ENCODE results near the gene BUD23. TPM values are rescaled to one million over a fixed set of nuclear protein-coding genes. Genes with fewer than 3 reads are reported as not detected.
A peak's percentile ranks its signal among the peaks of the same experiment; 100 is the strongest.
"Not testable (repeated sequence)": the region's sequence is repeated elsewhere in the genome, so short reads cannot be mapped to it uniquely, and the experiment has no call there.

Gene BUD23
- total and polyA plus RNA-seq, 4 donors = 19.1 to 52.6 (median 37.8) TPM

GRCh38 chr7:73650524-73650923, 32.9 kb upstream of the BUD23 start:
- no peak for DNase-seq (ENCODE audit: low spot score)
- Histone ChIP-seq H3K27ac (ENCODE audit: low read depth in 1 of 2, low read length in 2 of 2) (no peak overlapping the region), H3K36me3 (ENCODE audit: control insufficient read depth in 4 of 4, insufficient read depth in 3 of 4, low read depth in 1 of 4, low read length in 3 of 4) (no peaks in the 10 kb centered on the region), H3K9ac (ENCODE audit: low read depth in 1 of 2, low read length in 2 of 2) (no peak overlapping the region), H3K4me1 (ENCODE audit: control insufficient read depth in 4 of 4, insufficient read depth in 4 of 4, low read length in 3 of 4) (peaks cover 2 to 30% (median 22%) of the 10 kb centered on the region in 4 donors), H3K4me3 (ENCODE audit: low read depth in 1 of 3, low read length in 3 of 3) (no peak overlapping the region), H3K27me3 (ENCODE audit: control insufficient read depth in 4 of 4, insufficient read depth in 4 of 4, low read length in 3 of 4) (no peaks in the 10 kb centered on the region), H3K9me3 (ENCODE audit: control insufficient read depth in 4 of 4, low read length in 3 of 4) (no peaks in the 10 kb centered on the region)
- TF ChIP-seq, protein P1, sequence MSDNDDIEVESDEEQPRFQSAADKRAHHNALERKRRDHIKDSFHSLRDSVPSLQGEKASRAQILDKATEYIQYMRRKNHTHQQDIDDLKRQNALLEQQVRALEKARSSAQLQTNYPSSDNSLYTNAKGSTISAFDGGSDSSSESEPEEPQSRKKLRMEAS (IDR thresholded peaks at IDR 0.05) = no peak
- TF ChIP-seq RXRA (IDR thresholded peaks at IDR 0.05) (no peak), RAD21 (IDR thresholded peaks at IDR 0.05) (no peak), FOXA2 (IDR thresholded peaks at IDR 0.05) (no peak), EGR1 (IDR thresholded peaks at IDR 0.05; ENCODE audit: low read depth in 2 of 2) (no peak), FOXA1 (IDR thresholded peaks at IDR 0.05) (no peak), CTCF (IDR thresholded peaks at IDR 0.05; ENCODE audit: low read depth, low read length, missing input control) (no peak), YY1 (IDR thresholded peaks at IDR 0.05) (no peak), SP1 (IDR thresholded peaks at IDR 0.05) (no peak), JUND (IDR thresholded peaks at IDR 0.05) (no peak), HNF4A (conservative IDR thresholded peaks at IDR 0.05) (no peak), TAF1 (conservative IDR thresholded peaks at IDR 0.05) (no peak), GABPA (IDR thresholded peaks at IDR 0.05 in 1 of 2, conservative IDR thresholded peaks at IDR 0.05 in 1 of 2) (no peak)
- TF ChIP-seq, protein P2, sequence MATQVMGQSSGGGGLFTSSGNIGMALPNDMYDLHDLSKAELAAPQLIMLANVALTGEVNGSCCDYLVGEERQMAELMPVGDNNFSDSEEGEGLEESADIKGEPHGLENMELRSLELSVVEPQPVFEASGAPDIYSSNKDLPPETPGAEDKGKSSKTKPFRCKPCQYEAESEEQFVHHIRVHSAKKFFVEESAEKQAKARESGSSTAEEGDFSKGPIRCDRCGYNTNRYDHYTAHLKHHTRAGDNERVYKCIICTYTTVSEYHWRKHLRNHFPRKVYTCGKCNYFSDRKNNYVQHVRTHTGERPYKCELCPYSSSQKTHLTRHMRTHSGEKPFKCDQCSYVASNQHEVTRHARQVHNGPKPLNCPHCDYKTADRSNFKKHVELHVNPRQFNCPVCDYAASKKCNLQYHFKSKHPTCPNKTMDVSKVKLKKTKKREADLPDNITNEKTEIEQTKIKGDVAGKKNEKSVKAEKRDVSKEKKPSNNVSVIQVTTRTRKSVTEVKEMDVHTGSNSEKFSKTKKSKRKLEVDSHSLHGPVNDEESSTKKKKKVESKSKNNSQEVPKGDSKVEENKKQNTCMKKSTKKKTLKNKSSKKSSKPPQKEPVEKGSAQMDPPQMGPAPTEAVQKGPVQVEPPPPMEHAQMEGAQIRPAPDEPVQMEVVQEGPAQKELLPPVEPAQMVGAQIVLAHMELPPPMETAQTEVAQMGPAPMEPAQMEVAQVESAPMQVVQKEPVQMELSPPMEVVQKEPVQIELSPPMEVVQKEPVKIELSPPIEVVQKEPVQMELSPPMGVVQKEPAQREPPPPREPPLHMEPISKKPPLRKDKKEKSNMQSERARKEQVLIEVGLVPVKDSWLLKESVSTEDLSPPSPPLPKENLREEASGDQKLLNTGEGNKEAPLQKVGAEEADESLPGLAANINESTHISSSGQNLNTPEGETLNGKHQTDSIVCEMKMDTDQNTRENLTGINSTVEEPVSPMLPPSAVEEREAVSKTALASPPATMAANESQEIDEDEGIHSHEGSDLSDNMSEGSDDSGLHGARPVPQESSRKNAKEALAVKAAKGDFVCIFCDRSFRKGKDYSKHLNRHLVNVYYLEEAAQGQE (IDR thresholded peaks at IDR 0.05) = no peak
- TF ChIP-seq, protein P3, sequence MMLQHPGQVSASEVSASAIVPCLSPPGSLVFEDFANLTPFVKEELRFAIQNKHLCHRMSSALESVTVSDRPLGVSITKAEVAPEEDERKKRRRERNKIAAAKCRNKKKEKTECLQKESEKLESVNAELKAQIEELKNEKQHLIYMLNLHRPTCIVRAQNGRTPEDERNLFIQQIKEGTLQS (IDR thresholded peaks at IDR 0.05) = no peak
- 69% methylated on average over 5 of the region's 5 CpGs for WGBS

DNA sequence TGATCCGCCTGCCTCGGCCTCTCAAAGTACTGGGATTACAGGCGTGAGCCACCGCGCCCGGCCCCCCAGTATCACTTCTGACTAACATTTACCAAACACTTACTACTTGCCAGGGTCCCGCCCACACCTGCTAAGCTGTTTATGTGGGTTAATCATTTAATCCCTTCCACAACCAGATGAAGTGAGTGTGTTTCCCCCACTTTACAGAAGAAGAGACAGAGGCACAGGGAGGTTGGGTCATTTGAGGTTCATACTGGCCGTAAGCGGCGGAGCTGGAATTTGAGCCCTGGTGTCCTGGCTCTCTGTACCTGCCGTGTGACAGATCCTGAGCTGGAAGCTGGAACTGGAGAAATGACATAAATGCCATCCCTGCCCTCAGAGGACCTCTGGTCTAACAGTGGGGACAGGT, 30.9 kb upstream of the BUD23 start:
- Histone ChIP-seq H3K9me3 (ENCODE audit: control insufficient read depth in 4 of 4, low read length in 3 of 4) (no peaks in the 10 kb centered on the region), H3K4me3 (ENCODE audit: low read depth in 1 of 3, low read length in 3 of 3) (no peak overlapping the region), H3K27me3 (ENCODE audit: control insufficient read depth in 4 of 4, insufficient read depth in 4 of 4, low read length in 3 of 4) (no peaks in the 10 kb centered on the region), H3K9ac (ENCODE audit: low read depth in 1 of 2, low read length in 2 of 2) (no peak overlapping the region), H3K4me1 (ENCODE audit: control insufficient read depth in 4 of 4, insufficient read depth in 4 of 4, low read length in 3 of 4) (peaks cover 0 to 10% (median 5%) of the 10 kb centered on the region in 4 donors), H3K36me3 (ENCODE audit: control insufficient read depth in 4 of 4, insufficient read depth in 3 of 4, low read depth in 1 of 4, low read length in 3 of 4) (no peaks in the 10 kb centered on the region), H3K27ac (ENCODE audit: low read depth in 1 of 2, low read length in 2 of 2) (peak overlapping the region in 1 of 2 donors; percentile 3)
- DNase-seq (ENCODE audit: low spot score) = no peak
- TF ChIP-seq JUND (IDR thresholded peaks at IDR 0.05) (no peak), RAD21 (IDR thresholded peaks at IDR 0.05) (peak in 1 of 2 donors; percentile 30), RXRA (IDR thresholded peaks at IDR 0.05) (peak; percentile 38 to 90), GABPA (IDR thresholded peaks at IDR 0.05 in 1 of 2, conservative IDR thresholded peaks at IDR 0.05 in 1 of 2) (no peak), HNF4G (IDR thresholded peaks at IDR 0.05) (no peak), NR2F2 (IDR thresholded peaks at IDR 0.05) (no peak), HNF4A (conservative IDR thresholded peaks at IDR 0.05) (peak; percentile 43 to 80), EGR1 (IDR thresholded peaks at IDR 0.05; ENCODE audit: low read depth in 2 of 2) (no peak), FOXA2 (IDR thresholded peaks at IDR 0.05) (no peak), SP1 (IDR thresholded peaks at IDR 0.05) (peak; percentile 79)
- TF ChIP-seq, protein P1 (IDR thresholded peaks at IDR 0.05) = no peak
- TF ChIP-seq, protein P3 (IDR thresholded peaks at IDR 0.05) = no peak
- TF ChIP-seq, protein P4, sequence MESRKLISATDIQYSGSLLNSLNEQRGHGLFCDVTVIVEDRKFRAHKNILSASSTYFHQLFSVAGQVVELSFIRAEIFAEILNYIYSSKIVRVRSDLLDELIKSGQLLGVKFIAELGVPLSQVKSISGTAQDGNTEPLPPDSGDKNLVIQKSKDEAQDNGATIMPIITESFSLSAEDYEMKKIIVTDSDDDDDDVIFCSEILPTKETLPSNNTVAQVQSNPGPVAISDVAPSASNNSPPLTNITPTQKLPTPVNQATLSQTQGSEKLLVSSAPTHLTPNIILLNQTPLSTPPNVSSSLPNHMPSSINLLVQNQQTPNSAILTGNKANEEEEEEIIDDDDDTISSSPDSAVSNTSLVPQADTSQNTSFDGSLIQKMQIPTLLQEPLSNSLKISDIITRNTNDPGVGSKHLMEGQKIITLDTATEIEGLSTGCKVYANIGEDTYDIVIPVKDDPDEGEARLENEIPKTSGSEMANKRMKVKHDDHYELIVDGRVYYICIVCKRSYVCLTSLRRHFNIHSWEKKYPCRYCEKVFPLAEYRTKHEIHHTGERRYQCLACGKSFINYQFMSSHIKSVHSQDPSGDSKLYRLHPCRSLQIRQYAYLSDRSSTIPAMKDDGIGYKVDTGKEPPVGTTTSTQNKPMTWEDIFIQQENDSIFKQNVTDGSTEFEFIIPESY (IDR thresholded peaks at IDR 0.05) = no peak
- WGBS = 69% methylated on average over 11 of the region's 11 CpGs

DNA sequence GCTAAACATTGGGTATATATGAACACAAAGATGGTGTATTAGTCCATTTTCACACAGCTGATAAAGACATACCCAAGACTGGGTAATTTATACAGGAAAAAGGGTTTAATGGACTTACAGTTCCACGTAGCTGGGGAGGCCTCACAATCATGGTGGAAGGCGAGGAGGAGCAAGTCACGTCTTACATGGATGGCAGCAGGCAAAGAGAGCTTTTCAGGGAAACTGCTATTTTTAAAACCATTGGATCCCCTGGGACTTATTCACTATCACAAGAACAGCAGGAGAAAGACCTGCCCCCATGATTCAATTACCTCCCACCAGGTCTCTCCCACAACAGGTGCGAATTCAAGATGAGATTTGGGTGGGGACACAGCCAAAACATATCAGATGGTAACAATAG, 28.1 kb upstream of the BUD23 start:
- not testable (repeated sequence) for H3K36me3 ChIP-seq (ENCODE audit: control insufficient read depth in 4 of 4, insufficient read depth in 3 of 4, low read depth in 1 of 4, low read length in 3 of 4); DNase-seq (ENCODE audit: low spot score); H3K9ac ChIP-seq (ENCODE audit: low read depth in 1 of 2, low read length in 2 of 2); H3K27me3 ChIP-seq (ENCODE audit: control insufficient read depth in 4 of 4, insufficient read depth in 4 of 4, low read length in 3 of 4); H3K4me1 ChIP-seq (ENCODE audit: control insufficient read depth in 4 of 4, insufficient read depth in 4 of 4, low read length in 3 of 4); H3K4me3 ChIP-seq (ENCODE audit: low read depth in 1 of 3, low read length in 3 of 3); H3K27ac ChIP-seq (ENCODE audit: low read depth in 1 of 2, low read length in 2 of 2); H3K9me3 ChIP-seq (ENCODE audit: control insufficient read depth in 4 of 4, low read length in 3 of 4)
- WGBS = 94% methylated on average over 4 of the region's 4 CpGs
